Caco-2 (cell line): ENCODE measurements around the gene RNF20. TPM values are rescaled to one million over a fixed set of nuclear protein-coding genes. Genes with fewer than 3 reads are reported as not detected.
"Not testable (repeated sequence)": the region's sequence is repeated elsewhere in the genome, so short reads cannot be mapped to it uniquely, and the experiment has no call there.

ENCODE experiments used
- BruUV-seq: library from RNA; stranded (reverse); fragments of 400-500 nt; replicated peaks from 2 replicates; lab custom pipeline; 2021; lab: Mats Ljungman, UMichigan
- CTCF ChIA-PET: fragments of 300-600 bp; sonication (Branson Sonifier 250); formaldehyde crosslinking; loops from one replicate; lab custom pipeline; 2022; ENCODE audit warnings: antibody characterized with exemption; lab: Charles Lee
- POLR2A ChIA-PET: fragments of 300-600 bp; sonication (Branson Sonifier 250); formaldehyde crosslinking; loops from one replicate; lab custom pipeline; 2022; ENCODE audit warnings: antibody characterized with exemption; lab: Charles Lee
- DNase-seq, 2 experiments: peaks; one replicate each; pipeline versions ENCODE4 v3.0.0 to v3.0.0-alpha.2; 2020 to 2022
- H3K27me3 ChIP-seq: replicated peaks from 2 replicates; pipeline ENCODE4 v1.6.0; 2011; ENCODE audit warnings: low read length; ENCODE audit not compliant: control insufficient read depth, insufficient read depth
- H3K36me3 ChIP-seq: 2 replicates; pipeline ENCODE4 v1.5.1; 2011; ENCODE audit warnings: low read length; ENCODE audit not compliant: control insufficient read depth, insufficient read depth
- H3K4me1 ChIP-seq: fragments of 250-450 bp; sonication (Bioruptor Pico); 2 replicates; pipeline ENCODE4 v1.5.1; 2020; ENCODE audit warnings: mild to moderate bottlenecking
- H3K4me3 ChIP-seq: 2 replicates; pipeline ENCODE4 v1.5.1; 2011; ENCODE audit warnings: low read depth, mild to moderate bottlenecking, control low read depth, low read length
- H3K9me3 ChIP-seq: fragments of 250-450 bp; sonication (Bioruptor Pico); 2 replicates; pipeline ENCODE4 v1.5.1; 2020; ENCODE audit warnings: mild to moderate bottlenecking, moderate library complexity
- H3K27ac Mint-ChIP-seq: one replicate; pipeline ENCODE4 v1.8.0; 2022; ENCODE audit warnings: mixed read lengths; ENCODE audit not compliant: unreplicated experiment
- H3K27me3 Mint-ChIP-seq: one replicate; pipeline ENCODE4 v1.8.0; 2022; ENCODE audit warnings: mixed read lengths; ENCODE audit not compliant: insufficient read depth, unreplicated experiment
- H3K36me3 Mint-ChIP-seq: one replicate; pipeline ENCODE4 v1.8.0; 2022; ENCODE audit warnings: mild to moderate bottlenecking, mixed read lengths; ENCODE audit not compliant: insufficient read depth, unreplicated experiment
- H3K4me1 Mint-ChIP-seq: one replicate; pipeline ENCODE4 v1.8.0; 2022; ENCODE audit warnings: low read depth, mixed read lengths; ENCODE audit not compliant: unreplicated experiment
- H3K4me3 Mint-ChIP-seq: one replicate; pipeline ENCODE4 v1.8.0; 2022; ENCODE audit warnings: mild to moderate bottlenecking, moderate library complexity, mixed read lengths; ENCODE audit not compliant: unreplicated experiment
- H3K9me3 Mint-ChIP-seq: one replicate; pipeline ENCODE4 v1.8.0; 2022; ENCODE audit warnings: mixed read lengths; ENCODE audit not compliant: unreplicated experiment
- CTCF ChIP-seq, 2 experiments: fragments of 200-600 bp in 1 of 2; IDR thresholded peaks; 1 replicate in 1 of 2; 2 replicates in 1 of 2; pipeline versions ENCODE4 v1.5.1 to v1.8.0; 2011 to 2022; ENCODE audit warnings: antibody characterized with exemption in 1 of 2, control low read depth in 1 of 2, inconsistent platforms in 1 of 2, low read depth in 1 of 2, low read length in 1 of 2, mild to moderate bottlenecking in 1 of 2, moderate library complexity in 1 of 2; ENCODE audit not compliant: insufficient read depth in 1 of 2, severe bottlenecking in 1 of 2, unreplicated experiment in 1 of 2
- intact Hi-C: fragments of 100-400 bp; cut with micrococcal nuclease; formaldehyde crosslinking; loops from one replicate; pipeline ENCODE4 v1.10.0; 2022; ENCODE audit not compliant: unreplicated experiment
- total RNA-seq: library from RNA; stranded (reverse); gene quantifications from 2 replicates; pipeline ENCODE4 v1.2.3, GENCODE V29; 2022

Gene RNF20
- total RNA-seq, 1 experiment from 2014 or later = 37.4 TPM

- Mint-ChIP-seq H3K27ac (no peak overlapping the region), H3K36me3 (peaks cover 28% of the 10 kb centered on the region), H3K27me3 (no peaks in the 10 kb centered on the region), H3K4me3 (no peak overlapping the region), H3K9me3 (no peaks in the 10 kb centered on the region), H3K4me1 (no peaks in the 10 kb centered on the region)
- ChIA-PET POLR2A (no interaction called here), CTCF (no interaction called here)
- TF ChIP-seq CTCF (IDR thresholded peaks at IDR 0.05; ENCODE audit: insufficient read depth in 1 of 2, low read depth in 1 of 2, low read length in 1 of 2, severe bottlenecking in 1 of 2, unreplicated experiment in 1 of 2) = no peak
- Histone ChIP-seq H3K4me1 (no peaks in the 10 kb centered on the region), H3K4me3 (no peak overlapping the region), H3K9me3 (no peaks in the 10 kb centered on the region), H3K36me3 (no peaks in the 10 kb centered on the region), H3K27me3 (no peaks in the 10 kb centered on the region)
- no peak for DNase-seq
- no TSS peak for BruUV-seq
- intact Hi-C loops = no loop called here
These were observed 9.6 kb downstream of the RNF20 start for GRCh38 chr9:101543098-101543735.

- peak; percentile 19 to 40 for DNase-seq
- CTCF ChIA-PET, H3K27me3 Mint-ChIP-seq, H3K27ac Mint-ChIP-seq, BruUV-seq, H3K4me1 Mint-ChIP-seq, H3K36me3 ChIP-seq, H3K9me3 ChIP-seq, H3K27me3 ChIP-seq, H3K4me3 Mint-ChIP-seq, POLR2A ChIA-PET, H3K4me1 ChIP-seq, intact Hi-C loops, H3K4me3 ChIP-seq, H3K9me3 Mint-ChIP-seq: not testable (repeated sequence)
- H3K36me3 Mint-ChIP-seq = peaks cover 59% of the 10 kb centered on the region
- peak in 1 of 2 experiments; percentile 47 for TF ChIP-seq CTCF (IDR thresholded peaks at IDR 0.05; ENCODE audit: insufficient read depth in 1 of 2, low read depth in 1 of 2, low read length in 1 of 2, severe bottlenecking in 1 of 2, unreplicated experiment in 1 of 2)
These were observed 15.9 kb downstream of the RNF20 start for GRCh38 chr9:101549472-101550098.

GRCh38 chr9:101561740-101562139 lies 28.1 kb downstream of the RNF20 start:
- ChIA-PET POLR2A (no interaction called here), CTCF (no interaction called here)
- Mint-ChIP-seq H3K4me3 (no peak overlapping the region), H3K27me3 (no peaks in the 10 kb centered on the region), H3K9me3 (no peaks in the 10 kb centered on the region), H3K36me3 (peaks cover 46% of the 10 kb centered on the region), H3K27ac (no peak overlapping the region), H3K4me1 (no peaks in the 10 kb centered on the region)
- BruUV-seq = no TSS peak
- intact Hi-C loops = no loop called here
- peaks cover 2% of the 10 kb centered on the region for H3K36me3 ChIP-seq
- H3K9me3 ChIP-seq = no peaks in the 10 kb centered on the region
- no peak overlapping the region for H3K4me3 ChIP-seq
- no peaks in the 10 kb centered on the region for H3K4me1 ChIP-seq
- DNase-seq = no peak
- no peaks in the 10 kb centered on the region for H3K27me3 ChIP-seq
- TF ChIP-seq CTCF (IDR thresholded peaks at IDR 0.05; ENCODE audit: insufficient read depth in 1 of 2, low read depth in 1 of 2, low read length in 1 of 2, severe bottlenecking in 1 of 2, unreplicated experiment in 1 of 2) = no peak
